Amygdala (tissue), 56 donors: ENCODE results near the gene RORB.
A peak's percentile ranks its signal among the peaks of the same experiment; 100 is the strongest.

ENCODE experiments used
- DNase-seq, 56 donors: peaks; one replicate each; lab custom pipeline; 2025; lab: John Stamatoyannopoulos, UW

RORB gene

GRCh38 chr9:74577956-74578355 lies 80.8 kb downstream of the RORB start:
- DNase-seq = no peak

GRCh38 chr9:74589576-74589975 lies 92.4 kb downstream of the RORB start:
- DNase-seq = no peak

- no peak for DNase-seq
Measured at GRCh38 chr9:74595286-74595685, 98.2 kb downstream of the RORB start.

GRCh38 chr9:74598874-74599273 lies 101.7 kb downstream of the RORB start:
- DNase-seq = no peak

- no peak for DNase-seq
Measured at GRCh38 chr9:74609671-74610405, 112.7 kb downstream of the RORB start.

GRCh38 chr9:74610523-74611061 lies 113.5 kb downstream of the RORB start:
- DNase-seq = no peak

GRCh38 chr9:74630228-74630627 lies 133.1 kb downstream of the RORB start:
- no peak for DNase-seq

GRCh38 chr9:74639112-74639511 lies 142.0 kb downstream of the RORB start:
- no peak for DNase-seq

- DNase-seq = no peak
Measured at GRCh38 chr9:74642376-74642775, 145.2 kb downstream of the RORB start.

GRCh38 chr9:74643303-74643923 lies 146.3 kb downstream of the RORB start:
- DNase-seq = no peak

GRCh38 chr9:74644023-74644422 lies 146.9 kb downstream of the RORB start:
- DNase-seq = no peak

- DNase-seq = peak in 1 of 56 donors; percentile 8
Measured at GRCh38 chr9:74645007-74645639, 148.0 kb downstream of the RORB start.

GRCh38 chr9:74653410-74654080 lies 156.4 kb downstream of the RORB start:
- DNase-seq = no peak

GRCh38 chr9:74662674-74663073 lies 165.5 kb downstream of the RORB start:
- DNase-seq = no peak

- DNase-seq = no peak
Measured at GRCh38 chr9:74663439-74663838, 166.3 kb downstream of the RORB start.

GRCh38 chr9:74666625-74667316 lies 169.6 kb downstream of the RORB start:
- no peak for DNase-seq

- no peak for DNase-seq
Measured at GRCh38 chr9:74672237-74672636, 175.1 kb downstream of the RORB start.

- DNase-seq = no peak
Measured at GRCh38 chr9:74674077-74674476, 176.9 kb downstream of the RORB start.

GRCh38 chr9:74681906-74682305 lies 184.8 kb downstream of the RORB start:
- no peak for DNase-seq

GRCh38 chr9:74683322-74683721 lies 186.2 kb downstream of the RORB start:
- no peak for DNase-seq
